HG02973 (cell line): ENCODE results near the gene OR10A3.

Experiments
- ATAC-seq: cut with Tn5 transposase; IDR thresholded peaks from one replicate; pipeline ENCODE4 v1.9.1; 2021; ENCODE audit warnings: moderate library complexity; ENCODE audit not compliant: unreplicated experiment

The OR10A3 gene

DNA sequence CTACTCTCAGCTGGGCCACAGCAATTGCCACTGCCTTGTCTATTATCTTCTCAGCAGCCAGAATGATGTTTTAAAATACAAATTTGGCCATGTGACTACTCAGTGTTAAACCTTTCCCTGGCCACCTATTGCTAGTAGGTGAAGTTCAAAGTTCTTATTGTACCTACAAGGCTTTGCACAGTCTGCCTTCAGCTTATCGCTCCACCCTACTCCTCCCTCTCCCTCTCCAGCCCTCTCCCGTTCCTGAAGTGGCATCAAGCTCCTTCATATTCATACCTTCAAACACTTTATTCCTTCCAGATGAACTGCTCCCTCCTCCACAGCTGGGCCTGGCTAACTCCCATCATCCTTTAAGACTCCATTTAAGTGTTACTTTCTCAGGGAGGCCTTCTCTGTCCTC lies 47.7 kb downstream of the OR10A3 start:
- ATAC-seq = no peak

DNA sequence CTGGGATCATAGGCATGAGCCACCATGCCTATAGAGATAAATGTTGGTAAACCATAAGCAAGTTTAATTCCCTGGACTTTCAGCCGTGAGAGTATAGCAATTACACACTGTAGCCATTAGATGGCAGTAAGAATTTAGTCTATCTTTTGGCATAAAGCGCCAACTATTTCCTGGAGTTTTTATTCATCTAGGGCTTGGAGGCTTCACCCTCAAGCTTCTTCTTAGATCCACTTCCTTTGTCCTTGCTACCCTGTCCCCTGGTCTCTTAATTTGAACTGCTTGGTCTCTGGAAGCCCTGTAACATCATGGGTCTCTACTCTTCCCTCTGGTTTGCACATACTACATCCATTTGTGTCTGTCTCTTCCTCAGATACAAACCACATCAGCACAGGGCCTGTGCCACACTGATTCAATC lies 48.7 kb downstream of the OR10A3 start:
- ATAC-seq = peak; percentile 51

DNA sequence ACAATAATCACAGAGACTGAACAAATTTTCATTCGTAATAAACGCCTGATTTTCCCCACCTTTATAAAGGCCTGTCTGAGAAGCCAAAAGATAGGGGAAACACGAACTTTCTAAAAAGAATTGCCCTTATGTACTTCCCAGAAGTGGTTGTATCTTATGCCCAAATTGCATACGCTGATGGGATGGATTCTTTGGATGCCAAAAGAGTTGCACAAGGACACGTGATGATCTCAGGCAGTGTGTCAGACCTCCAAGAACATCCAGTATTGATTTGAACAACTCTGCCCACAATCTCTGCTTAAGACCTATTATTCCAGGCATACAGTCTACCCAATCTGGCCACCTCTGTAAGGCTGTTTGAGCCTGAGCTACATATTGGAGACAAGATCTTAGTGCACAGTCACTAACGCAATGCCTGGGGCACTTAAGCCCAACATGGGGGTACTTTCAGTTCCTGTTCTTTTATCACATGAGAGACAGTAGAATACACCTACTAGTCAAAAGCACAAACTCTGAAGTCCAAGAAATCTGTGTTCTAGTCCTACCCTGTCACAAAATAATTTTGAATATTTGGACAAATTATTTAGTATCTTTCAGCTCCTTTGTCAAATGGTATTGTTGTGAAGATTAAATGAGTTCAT lies 49.3 kb downstream of the OR10A3 start:
- ATAC-seq = peak; percentile 60

DNA sequence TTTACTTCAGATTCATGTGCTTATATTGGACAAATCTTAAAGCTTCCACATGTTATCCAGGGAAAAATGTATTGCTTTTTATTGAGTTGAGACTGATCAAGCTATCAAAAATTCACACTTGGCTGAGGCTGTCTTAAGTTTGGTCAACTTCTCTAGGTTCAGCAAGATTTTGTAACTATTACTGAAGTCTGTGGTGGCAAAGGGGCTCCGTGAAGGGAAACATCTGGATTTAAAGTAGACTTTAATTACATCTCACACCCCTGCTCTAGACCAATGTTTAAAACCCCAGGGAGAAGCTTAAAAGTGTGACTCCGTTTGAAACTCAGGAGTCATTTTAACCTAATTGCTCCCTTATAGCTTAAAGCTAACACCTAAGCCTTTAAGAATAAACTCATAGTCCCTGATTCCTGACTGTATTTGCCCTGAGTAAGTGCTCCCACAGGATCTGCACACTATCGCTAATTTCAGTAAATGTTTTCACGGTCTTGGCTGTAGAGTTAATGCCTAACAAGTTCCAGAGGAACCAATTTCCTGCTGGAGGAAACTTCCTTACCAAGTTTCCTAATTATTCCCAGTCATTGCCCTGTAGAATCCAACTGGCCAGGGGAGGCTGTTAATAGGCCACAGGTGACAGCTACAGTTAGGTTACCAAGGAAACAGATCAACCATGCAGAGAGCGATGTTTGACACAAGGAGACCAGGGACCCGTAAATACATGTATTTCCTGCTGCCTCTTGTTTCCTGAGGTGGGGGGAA lies 50.9 kb downstream of the OR10A3 start:
- ATAC-seq = no peak

DNA sequence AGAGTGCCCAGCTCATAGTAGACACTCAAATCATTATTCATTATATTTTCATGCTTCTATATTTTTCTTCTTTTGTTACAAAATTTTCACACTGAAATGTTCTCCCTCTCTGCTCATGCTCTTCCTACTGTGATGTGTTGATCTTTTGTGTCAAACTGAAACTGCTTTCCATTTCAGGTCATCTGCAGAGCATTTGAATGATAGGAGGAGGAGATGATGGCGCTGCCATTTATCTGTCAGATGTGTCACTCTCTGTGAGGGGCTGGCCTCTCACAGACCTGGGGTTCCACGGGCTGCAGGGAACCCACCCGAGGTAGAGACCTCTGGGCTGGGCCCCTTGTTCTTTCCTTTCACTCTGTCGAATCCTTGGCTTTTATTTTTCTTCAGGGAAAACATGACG lies 51.5 kb downstream of the OR10A3 start:
- ATAC-seq = peak; percentile 55
